GM12873 (cell line): ENCODE data around the gene HOMEZ.

Experiments
- CTCF ChIP-seq: IDR thresholded peaks from 2 replicates; pipeline ENCODE4 v1.5.1; 2012; ENCODE audit warnings: low read depth, mild to moderate bottlenecking, moderate library complexity, low read length, control low read depth; ENCODE audit not compliant: insufficient read depth; ENCODE audit errors: missing control alignments

The HOMEZ gene

GRCh38 chr14:23310546-23310945 lies 24.6 kb upstream of the HOMEZ start:
- no peak for TF ChIP-seq CTCF

- TF ChIP-seq CTCF = no peak
These were observed 23.0 kb upstream of the HOMEZ start for GRCh38 chr14:23308721-23309445.

GRCh38 chr14:23307687-23308644 lies 22.0 kb upstream of the HOMEZ start:
- no peak for TF ChIP-seq CTCF

- TF ChIP-seq CTCF = no peak
These were observed 21.2 kb upstream of the HOMEZ start for GRCh38 chr14:23307146-23307530.

- TF ChIP-seq CTCF = no peak
These were observed 20.6 kb upstream of the HOMEZ start, which contains the start of gene BCL2L2 for GRCh38 chr14:23306412-23307145. Gene BCL2L2 (plus strand): TSS chr14:23306833. CDS start chr14:23307768, 935 bp downstream.

- TF ChIP-seq CTCF = no peak
These were observed 16.6 kb upstream of the HOMEZ start, which contains the start of gene PPP1R3E for GRCh38 chr14:23302290-23303225. Gene PPP1R3E (minus strand): TSS chr14:23302859. CDS start chr14:23302576, 283 bp downstream.
